ENCODE results near the gene PHTF2.
"Not testable (repeated sequence)": the region's sequence is repeated elsewhere in the genome, so short reads cannot be mapped to it uniquely, and the experiment has no call there.

The PHTF2 gene

DNA sequence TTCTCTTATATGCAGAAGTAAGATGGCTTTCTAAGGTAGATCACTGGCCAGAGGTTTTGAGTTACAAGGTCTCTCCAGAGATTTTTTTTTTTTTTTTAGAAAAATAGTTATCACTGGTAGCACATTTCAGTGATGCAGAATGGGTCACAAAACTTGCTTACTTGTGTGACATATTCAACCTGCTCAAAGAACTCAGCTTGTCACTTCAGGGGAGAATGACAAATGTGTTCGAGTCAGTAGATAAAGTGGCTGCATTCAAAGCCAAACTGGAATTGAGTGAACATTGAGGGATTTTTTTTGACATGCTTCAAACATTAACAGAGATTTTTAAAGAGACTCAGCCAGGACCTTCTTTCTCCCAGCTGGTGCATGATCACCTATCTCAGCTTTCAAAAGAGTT, 33.4 kb downstream of the PHTF2 start:
- no peak for FAIRE-seq

DNA sequence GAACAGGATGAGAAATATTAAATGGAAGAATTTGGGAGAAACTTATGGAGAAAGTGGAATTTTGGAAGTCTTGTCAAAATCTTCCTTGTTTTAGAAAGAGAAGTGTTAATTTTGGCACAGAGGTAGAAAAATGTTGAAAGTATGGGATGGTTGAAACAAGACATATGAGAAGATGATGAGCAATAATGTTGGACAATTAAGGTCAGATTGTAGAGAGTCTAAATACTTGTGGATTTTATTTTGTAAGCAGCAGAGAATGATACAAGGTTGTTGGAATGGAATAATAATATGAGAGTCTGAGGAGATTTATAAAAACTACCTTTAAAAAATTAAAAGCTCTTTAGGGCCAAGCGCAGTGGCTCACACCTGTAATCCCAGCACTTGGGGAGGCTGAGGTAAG, 34.6 kb downstream of the PHTF2 start:
- no peak for FAIRE-seq

DNA sequence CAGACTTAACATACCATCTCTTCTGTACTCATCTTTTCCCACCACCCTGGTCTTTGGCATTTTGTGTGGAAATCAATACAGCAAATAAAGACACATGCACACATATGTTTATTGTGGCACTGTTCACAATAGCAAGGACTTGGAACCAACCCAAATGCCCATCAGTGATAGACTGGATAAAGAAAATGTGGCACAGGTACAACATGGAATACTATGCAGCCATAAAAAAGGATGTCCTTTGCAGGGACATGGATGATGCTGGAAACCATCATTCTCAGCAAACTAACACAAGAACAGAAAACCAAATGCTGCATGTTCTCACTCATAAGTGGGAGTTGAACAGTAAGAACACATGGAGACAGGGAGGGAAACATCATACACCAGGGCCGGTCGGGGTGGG, 37.9 kb downstream of the PHTF2 start:
- FAIRE-seq, result not testable (repeated sequence)

DNA sequence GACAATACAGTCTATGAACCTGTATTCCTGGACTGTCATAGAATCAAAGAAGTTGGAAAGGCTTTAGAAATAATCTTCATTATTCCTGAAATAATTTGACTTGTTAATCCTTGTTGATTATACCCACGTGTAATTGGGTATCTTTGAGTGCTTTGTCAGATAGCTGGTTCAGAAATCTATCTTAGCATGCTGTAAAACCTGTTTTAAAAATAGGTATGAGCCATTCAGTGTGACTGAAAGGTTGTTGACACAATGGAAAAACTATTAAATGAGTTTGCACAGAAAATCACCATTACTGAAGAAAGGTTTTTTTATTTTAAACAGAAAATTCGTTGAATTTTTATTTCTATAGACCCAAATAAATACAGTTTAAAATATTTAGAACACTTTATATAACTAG, 38.7 kb downstream of the PHTF2 start:
- no peak for FAIRE-seq

DNA sequence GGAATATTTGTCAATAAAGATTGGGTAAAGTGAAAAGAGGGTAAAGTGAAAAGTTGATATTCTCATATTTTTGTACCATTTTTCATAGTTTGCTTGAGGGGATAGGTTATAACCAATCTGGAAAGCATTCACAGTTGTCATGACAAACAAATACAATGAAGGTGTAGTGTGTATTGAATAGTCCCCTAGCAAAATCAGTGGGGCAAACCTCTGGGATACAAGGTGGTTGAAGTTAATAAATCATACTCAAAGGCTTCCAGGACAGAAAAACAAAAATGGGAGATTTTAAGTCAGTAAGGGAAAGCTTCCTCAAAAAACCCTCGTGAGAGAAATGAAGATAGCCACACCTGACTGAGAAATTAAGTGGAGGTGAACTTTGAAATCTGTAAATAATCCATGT, 39.4 kb downstream of the PHTF2 start:
- no peak for FAIRE-seq

DNA sequence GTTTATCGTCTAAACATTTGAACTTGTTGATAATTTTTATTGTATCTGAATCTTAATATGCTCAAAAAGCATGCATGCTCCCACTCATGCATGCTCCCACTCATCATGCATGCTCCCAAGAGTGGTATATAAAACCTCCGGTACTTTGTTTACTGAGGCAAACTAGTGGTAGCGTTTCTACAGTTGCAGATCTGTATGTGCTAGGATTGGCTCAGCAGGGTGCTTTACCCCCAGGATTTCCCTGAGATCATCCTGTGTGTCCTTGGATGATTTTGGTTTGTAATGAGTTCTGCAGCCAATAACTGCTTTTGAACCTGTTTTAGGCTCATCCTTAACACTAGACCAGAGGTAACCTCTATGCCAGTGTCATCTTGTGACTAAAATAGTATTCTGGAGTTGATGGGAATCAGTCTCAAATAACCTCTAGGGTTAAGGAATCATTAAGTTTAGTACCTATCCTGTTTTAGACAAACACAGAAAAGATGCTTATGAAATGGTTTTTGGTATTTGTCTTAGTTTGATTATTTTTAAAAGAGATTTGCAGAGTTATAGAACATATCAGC, 40.4 kb downstream of the PHTF2 start:
- FAIRE-seq, result no peak

DNA sequence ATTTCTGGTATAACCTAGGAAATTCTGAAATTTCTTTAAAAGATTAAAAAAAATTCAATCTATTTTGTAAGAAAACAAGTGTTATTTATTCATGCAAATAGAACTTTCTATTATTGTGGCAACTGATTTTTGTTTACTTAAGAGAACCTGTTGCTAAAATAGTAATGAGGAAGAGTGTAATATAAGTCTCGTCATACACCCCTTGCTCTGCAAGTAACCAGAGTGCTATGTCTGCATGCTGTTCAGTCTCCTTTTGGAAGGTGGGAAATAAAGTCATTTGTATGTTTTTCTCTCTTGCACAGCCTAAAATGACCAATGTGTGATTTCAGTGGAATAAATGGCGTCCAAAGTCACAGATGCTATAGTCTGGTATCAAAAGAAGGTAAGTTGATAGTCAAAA, 41.3 kb downstream of the PHTF2 start:
- no peak for FAIRE-seq

DNA sequence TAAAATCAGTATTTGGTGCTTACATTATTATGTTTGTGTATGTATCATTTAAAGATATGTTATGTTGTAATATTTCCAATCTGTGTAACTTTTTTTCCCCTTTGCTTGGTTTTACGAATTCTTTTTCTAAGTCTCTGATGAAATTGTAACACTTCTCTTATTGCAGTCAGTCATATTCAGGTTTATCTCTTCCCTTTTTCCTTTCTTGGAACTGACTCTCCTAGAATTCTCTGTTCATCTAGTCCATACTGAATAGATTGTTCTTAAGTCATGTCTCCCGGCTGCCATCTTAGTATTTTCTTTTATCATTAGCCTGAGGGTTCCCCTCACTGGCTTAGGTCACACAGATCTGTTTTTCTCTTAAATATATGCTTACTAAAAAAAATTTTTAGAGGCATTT, 44.6 kb downstream of the PHTF2 start:
- FAIRE-seq, result no peak

DNA sequence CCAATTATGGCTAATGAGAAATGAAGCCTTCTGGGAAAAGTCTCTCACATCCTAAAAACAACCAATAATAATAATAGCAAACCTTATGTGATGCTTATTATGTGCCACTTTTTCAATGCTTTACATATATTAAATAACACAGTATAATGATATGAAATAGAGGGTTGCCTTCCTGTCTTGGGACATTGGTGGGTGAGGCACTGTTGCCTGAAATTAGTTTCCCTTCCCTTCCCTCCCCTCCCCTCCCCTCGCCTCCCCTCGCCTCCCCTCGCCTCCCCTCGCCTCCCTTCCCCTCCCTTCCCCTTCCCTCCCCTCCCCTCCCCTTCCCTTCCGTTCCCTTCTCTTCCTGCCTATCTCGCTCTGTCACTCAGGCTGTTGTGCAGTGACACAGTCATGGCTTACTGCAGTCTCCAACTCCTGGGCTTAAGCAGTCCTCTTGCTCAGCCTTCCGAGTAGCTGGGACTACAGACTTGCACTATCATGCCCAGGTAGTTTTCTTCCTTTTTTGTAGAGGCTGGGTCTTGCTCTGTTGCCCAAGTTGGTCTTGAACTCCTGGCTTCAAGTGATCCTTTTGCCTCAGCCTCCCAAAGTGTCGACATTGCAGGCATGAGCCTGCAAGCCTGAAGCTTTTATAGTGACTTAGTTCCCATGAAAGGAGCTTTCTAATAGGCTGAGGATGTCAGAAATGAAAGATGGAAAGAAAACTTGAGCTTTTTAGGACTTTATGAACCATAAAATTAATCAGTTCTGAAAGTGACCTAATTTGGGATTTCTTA, 47.9 kb downstream of the PHTF2 start:
- FAIRE-seq, result no peak

DNA sequence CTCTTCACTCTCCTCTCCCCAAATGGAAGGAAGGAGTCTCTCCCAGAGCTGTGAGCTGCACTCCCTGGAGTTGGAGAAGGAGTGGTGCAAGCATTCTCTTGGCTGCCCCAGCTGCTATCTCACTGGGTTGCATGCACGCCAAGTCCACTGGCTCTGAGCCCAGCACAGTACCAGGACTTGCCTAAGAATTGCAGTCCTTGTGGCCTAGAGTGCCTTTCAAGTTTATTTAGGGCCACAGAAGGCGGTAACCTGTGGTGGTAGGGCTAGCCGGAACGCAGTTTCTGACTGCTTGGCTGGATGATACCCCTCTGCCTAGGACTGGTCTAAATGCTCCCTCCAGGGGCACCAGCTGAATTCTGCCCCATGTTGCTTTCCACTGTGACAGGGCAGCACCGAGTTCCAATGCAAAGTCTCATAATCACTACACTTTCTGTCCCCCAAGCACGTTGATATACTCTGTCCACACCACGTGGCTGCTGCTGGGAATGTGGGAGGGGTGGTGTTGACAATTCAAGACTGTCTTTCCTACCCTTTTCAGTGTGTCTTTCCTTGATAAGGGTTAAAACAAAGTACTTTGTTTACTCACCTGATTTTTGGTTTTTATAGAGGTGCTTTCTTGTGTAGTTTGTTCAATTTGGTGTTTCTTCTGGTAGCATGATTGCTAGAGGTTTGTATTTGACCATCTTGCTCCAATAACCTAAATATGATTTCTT, 57.0 kb downstream of the PHTF2 start:
- no peak for FAIRE-seq

DNA sequence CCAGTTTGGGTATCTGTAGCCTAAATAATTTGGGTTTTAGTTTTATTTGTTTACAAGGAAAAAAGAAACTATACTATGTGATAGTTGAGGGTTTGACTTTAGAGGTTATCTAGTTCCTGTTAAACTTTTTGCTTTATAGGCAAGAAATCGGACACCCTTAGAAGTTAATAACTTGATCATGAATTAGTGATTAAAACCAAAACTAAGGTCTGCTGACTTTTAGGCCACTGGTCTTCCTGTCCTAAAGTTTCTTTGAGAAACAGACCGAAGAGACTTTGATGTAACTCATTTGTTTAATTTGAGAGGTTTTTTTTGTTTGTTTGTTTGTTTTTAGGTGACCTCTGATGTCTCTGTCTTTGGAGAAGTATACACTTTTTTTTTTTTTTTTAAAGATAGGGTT, 59.7 kb downstream of the PHTF2 start:
- no peak for FAIRE-seq

DNA sequence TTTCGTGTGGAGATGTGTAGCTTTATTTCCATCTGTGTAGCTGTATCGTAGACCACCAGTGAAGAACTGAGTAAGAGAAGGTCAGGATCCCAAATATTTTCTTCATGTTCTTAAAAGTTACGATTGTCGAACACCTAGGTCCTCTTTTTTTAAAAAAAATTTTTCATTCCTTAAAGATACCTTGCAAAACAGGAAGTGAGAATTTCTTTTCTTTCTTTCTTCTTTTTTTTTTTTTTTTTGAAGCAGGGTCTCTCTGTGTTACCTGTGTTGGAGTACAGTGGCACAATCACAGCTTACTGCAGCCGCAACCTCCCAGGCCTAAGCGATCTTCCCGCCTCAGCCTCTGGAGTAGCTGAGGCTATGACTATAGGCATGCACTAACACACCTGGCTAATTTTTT, 60.8 kb downstream of the PHTF2 start:
- FAIRE-seq, result no peak

DNA sequence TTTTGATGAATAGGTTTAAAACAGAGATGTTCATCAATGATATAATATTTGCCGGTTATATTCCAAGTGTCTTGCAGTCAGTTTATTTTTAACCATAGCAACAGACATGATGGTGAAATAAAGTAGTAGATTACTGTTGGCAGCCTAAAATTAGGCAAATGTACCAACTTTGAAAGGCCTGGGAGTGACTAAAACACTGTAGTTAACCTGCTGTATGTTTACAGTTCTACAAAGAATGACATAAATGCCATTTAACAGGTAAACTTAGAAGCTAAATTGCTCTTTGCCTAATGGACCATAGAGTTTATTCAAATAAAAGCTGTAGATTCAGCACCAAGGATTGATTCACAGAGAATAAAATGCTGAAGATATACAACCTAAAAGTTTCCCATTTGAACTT, 64.1 kb downstream of the PHTF2 start:
- no peak for FAIRE-seq

DNA sequence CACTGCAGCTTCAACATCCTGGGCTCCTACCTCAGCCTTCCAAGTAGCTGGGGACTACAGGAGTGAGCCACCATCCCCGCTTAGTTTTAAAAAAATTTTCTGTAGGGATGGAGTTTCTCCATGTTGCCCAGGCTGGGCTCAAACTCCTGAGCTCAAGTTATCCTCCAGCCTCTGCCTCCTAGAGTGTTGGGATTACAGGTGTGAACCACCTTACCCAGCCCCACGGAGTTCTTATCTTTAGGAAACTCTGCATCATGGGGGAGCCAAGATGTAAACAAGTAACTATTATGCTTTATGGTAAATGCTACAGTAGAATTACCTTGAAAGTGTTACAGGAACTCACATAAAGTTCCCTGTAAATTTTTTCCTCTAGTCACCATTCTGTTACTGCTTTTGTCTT, 65.3 kb downstream of the PHTF2 start:
- FAIRE-seq, result no peak

DNA sequence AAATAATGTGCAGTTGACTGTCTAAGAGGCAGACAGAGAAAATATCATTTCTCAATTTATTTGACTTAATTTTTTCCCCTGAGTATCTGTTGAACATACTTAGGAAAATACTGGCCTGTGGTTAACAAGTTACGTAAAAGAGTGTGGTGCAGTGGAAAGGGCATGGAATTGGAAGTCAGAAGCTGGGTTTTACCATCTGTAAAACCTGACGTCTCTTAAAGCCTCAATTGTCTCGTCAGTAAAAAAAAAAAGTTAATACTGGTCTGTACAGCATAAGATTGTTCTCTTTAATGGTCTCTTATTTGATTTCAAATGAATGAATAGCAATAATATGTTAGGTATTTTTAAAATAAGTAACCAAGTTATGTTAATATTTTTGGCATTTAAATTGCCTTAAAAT, 67.8 kb downstream of the PHTF2 start:
- FAIRE-seq, result no peak

DNA sequence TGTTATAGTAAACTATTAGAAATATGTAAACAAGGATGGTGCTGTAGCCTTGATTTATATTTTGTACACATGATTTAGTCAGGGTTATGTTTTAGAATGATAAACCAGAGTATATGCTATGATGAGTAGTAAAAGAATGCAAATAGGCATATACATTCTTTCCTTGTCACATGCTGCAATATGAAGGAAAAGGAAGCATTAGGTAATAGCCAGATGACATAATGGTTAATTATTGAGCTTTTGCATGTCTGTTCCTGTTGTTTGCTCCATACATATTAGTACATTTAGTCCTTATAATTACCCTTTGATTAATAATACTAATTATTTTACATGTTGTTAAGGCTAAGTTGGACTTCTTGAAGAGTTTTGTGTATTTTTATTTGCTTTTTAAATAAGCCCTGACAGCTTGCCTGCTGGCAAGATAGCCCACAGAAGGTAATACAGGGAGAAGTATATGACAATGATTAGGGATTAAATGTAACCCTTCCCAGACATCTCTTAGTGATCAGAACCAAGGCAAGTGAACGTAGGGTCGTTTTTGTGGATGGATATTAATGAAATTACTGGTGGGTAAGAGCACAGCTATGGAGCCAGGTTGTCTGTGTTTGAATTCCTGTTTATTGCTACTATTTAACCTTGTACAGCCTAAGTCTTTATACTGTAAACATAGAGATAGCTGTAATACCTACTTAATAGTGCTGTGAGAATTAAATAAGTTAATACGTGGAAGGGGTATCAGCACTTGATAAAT, 68.4 kb downstream of the PHTF2 start:
- FAIRE-seq, result no peak

DNA sequence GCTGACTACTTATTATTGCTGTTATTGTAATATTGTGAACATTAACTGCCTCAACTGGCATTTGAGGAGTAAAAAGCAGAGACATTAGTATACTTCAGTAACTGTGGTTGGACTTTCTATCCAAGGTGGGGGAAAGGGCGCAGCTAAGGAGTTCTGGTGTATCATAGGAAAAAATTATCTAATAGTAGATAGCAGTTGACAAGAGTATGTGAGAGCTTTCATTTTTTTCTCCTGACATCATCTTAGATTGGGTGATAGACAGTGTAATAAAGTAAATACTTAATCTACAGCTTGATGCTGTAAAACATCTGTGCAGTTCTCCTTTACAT, 68.9 kb downstream of the PHTF2 start:
- no peak for FAIRE-seq

DNA sequence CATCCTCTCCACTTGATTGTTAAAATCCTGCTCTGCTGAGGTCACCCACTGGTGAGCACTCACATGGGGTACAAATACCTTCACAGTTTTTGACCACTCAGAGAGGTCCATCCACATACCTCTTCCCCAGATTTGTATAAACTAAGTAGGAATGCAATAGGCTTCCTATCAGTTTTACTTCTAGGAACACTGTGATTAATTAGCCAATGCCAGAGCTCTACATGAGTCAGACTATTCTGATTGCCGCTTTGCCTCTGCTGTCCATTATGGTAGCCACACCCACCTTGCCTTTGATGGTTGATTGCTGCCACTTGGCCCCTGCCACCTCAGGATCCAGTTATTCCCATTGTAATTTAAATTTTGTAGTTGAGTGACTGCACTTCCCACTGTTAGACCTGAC, 73.7 kb downstream of the PHTF2 start:
- FAIRE-seq, result not testable (repeated sequence)

DNA sequence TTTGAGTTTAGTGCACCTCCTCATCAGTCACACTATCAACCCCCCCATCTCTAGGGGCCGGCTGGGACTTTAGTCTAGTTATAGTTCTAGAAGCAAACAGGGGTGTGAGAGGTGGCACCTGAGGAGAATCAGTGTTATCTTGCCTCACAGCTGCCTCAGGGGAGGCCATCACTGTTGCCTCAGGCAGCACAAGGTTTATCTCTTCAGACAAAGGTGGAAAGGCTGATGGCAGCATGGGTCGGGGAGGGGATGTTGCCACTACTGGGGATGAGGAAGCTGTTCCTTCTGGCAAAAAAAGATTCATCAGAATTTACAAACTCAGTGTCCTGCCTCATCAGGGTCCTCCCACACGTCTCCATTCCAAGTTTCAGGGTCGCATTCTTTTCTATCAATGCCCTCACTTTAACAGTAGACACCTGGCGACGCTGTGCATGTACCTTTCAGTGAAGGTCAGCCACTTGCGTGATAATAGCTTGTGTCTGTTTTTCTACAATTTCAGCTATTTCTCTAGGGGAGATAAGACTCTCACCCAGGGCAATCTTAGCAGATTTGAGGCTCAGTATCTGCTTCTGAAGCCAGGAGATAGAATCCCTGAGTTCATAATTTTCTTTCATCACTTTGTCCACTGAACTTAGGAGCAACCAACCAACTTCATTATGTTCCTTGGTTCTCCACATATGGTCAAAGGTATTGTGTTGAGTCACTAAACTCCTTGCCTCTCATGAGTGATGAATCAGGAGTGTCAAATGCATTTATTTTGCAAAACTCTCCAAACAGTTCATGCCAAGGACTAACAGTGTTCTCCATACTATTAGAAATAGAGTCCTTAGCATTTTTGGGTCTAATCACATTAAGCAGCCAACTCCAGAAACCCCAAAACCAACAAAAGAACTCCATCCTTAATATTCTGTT, 75.1 kb downstream of the PHTF2 start:
- not testable (repeated sequence) for FAIRE-seq

DNA sequence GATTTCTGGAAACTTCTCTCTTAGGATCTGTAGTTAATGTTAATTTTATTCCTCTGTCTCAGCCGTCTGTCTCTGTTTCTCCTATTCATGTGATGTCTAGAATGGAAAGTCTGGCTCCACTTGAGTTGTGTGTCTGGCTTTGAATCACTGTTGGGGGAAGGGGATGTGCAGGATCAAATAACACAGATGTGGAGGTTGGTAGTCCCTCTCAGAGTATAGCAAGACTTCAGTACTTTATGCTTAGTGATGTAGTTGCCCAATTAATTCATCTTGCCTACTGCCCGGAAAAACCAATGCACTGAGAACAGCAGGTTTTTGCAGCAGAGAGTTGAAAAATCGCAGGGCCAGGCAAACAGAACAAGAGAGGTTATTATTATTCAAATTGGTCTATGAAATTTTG, 79.2 kb downstream of the PHTF2 start:
- FAIRE-seq, result no peak

DNA sequence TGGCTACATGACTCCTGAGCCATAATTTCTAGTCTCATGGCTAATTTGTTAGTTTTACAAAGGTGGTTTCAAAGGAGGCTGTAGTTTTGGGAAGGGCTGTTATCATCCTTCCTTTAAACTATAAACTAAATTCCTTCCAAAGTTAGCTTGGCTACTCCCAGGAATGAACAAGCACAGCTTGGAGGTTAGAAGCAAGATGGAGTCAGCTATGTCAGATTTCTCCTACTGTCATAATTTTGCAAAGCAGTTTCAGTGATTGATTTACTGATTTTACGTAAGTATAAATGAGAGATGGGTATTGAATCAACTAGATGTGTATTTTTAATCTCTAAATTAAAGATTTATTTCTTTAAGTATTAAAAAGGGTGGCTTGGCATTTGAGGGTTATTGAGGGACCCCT, 79.9 kb downstream of the PHTF2 start:
- no peak for FAIRE-seq

DNA sequence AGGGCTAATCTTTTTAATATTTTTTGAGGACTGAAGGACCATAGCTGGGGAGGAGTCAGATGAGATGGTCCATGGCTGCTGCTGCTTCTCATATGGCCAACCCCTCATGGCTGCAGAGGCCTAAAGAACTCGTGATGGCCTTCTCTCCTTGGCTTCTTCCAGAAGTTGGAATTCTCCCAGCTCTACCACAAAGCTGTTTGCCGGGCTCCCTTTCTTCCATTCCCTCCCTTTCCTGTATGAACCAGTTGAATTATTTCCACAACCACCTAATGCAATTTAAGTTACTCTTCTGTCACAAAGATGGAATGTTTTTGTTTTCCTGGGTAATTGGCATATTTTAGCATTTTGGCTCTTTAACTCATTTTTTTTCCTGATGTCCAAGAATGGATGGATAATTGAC, 80.7 kb downstream of the PHTF2 start:
- FAIRE-seq, result no peak

DNA sequence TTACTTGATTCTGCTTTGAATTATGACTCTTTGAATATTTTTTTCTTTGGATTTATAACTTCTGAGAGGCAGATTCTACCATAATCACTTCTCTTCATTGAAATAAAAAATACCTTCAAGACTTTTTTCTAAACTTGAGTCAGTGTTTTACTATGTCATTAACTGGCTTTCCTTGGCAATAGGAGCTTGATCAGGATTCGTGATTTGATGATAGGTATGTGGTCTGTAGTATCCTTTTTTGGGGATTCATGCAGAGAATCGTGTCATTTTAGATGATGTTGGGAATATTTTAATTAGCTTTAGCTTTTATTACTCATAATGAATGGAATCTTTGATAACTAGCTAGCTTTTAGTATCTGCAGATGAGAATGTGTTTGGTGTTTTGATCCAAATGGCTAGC, 83.3 kb downstream of the PHTF2 start:
- no peak for FAIRE-seq
